ENCODE data around the gene KIAA1328. TPM values are rescaled to one million over a fixed set of nuclear protein-coding genes. Genes with fewer than 3 reads are reported as not detected.

The KIAA1328 gene
- total RNA-seq, 1 donor: 6.0 TPM

DNA sequence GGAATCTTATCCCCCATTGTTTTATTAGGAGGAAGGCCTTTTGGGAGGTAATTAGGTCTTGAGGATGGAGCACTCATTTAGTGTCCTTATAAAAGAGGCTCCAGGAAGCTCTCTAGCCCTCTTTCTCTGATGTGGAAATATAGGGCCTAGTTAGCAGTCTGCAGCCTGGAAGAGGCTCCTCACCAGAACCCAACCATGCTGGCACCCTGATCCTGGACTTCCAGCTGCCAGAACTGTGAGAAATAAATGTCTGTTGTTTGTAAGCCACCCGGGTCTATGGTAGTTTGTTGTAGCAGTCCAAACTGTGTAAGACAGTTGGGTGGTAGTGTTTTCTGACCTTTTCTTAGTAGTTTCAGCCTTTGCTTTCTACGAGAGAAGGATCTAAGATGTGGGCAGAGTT, 100.7 kb downstream of the KIAA1328 start:
- TF ChIP-seq, protein P1, sequence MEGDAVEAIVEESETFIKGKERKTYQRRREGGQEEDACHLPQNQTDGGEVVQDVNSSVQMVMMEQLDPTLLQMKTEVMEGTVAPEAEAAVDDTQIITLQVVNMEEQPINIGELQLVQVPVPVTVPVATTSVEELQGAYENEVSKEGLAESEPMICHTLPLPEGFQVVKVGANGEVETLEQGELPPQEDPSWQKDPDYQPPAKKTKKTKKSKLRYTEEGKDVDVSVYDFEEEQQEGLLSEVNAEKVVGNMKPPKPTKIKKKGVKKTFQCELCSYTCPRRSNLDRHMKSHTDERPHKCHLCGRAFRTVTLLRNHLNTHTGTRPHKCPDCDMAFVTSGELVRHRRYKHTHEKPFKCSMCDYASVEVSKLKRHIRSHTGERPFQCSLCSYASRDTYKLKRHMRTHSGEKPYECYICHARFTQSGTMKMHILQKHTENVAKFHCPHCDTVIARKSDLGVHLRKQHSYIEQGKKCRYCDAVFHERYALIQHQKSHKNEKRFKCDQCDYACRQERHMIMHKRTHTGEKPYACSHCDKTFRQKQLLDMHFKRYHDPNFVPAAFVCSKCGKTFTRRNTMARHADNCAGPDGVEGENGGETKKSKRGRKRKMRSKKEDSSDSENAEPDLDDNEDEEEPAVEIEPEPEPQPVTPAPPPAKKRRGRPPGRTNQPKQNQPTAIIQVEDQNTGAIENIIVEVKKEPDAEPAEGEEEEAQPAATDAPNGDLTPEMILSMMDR (IDR thresholded peaks at IDR 0.05; ENCODE audit: insufficient read depth, low read depth, low read length): no peak
- no peak overlapping the region for H3K4me3 ChIP-seq (ENCODE audit: low read depth, low read length)
- no peak for DNase-seq (ENCODE audit: low read depth)

DNA sequence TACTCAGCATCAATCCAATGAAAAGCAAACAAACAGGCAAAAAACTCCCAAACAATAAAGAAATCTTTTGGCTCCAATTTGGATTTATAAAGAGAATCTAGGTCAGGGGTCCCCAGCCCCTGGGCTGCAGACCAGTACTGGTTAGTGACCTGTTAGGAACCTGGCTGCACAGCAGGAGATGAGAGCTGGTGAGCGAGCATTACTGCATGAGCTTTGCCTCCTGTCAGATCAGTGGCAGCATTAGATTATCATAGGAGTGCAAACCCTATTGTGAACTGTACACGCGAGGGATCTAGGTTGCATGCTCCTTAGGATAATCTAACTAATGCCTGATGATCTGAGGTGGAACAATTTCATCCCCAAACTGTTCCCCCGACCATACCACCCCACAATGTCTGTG, 102.2 kb downstream of the KIAA1328 start:
- TF ChIP-seq, protein P1 (IDR thresholded peaks at IDR 0.05; ENCODE audit: insufficient read depth, low read depth, low read length): no peak
- no peak overlapping the region for H3K4me3 ChIP-seq (ENCODE audit: low read depth, low read length)

DNA sequence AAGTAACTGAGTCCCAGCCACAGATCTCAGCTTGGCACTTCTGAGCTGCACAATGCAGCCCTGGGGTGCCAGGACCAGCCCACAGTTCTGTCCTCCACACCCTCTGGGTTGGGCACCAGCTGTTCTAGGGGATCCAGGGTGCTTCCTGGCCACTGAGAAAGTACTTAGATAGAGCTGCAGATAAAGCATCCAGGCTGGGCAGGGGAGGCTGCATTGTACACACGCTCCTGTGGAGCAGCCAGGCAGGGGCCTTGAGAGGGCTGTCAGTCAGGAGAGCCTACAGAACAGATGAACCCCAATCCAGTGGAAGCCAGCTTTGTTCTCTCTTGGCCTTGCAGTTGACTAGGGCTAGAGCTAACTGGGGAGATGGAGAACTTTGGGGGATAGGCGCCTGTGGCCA, 104.6 kb downstream of the KIAA1328 start:
- no peak overlapping the region for H3K4me3 ChIP-seq (ENCODE audit: low read depth, low read length)
- TF ChIP-seq, protein P1 (IDR thresholded peaks at IDR 0.05; ENCODE audit: insufficient read depth, low read depth, low read length): no peak
- DNase-seq (ENCODE audit: low read depth): no peak

More for the DNA sequence above, 102.2 kb downstream of the KIAA1328 start:
- no peak for DNase-seq (ENCODE audit: low read depth)

DNA sequence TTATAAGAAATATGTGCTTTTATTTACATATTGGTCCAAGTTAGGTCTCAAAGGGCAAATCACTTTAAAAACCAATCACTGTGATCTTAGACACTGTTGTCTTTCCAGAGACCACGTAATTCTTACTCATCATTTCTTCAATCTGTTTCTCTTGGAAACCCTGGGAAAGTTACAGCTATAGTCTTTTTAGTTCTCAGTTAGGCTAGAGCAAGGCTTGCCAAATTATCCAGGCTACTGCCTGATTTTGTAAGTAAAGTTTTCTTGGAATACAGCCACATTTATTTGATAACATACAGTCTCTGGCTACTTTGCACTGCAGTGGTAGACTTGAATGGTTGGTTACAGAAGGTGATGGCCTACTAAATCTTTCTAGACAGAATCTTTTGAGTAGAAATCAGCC, 106.0 kb downstream of the KIAA1328 start:
- H3K4me3 ChIP-seq (ENCODE audit: low read depth, low read length): no peak overlapping the region
- TF ChIP-seq, protein P1 (IDR thresholded peaks at IDR 0.05; ENCODE audit: insufficient read depth, low read depth, low read length): no peak
- peak; percentile 44 for DNase-seq (ENCODE audit: low read depth)

DNA sequence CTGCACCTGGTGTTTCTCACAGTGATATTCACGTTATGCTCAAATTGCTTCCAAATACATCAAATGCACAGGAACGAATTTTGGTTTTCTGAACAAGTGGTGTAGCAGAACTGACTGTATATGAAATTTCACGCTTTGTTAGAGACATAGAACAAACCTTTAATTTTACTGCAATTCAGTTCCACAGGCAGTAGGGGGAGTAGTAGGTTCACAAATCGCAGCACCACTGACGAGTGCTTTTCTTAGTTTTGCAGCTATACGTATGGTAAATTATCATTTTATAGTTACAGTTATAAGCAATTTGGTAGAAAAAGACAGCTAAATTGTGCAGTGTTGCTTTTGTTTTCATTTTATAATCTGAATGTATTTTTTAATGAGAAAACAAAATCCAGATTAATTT, 113.3 kb downstream of the KIAA1328 start:
- TF ChIP-seq, protein P1 (IDR thresholded peaks at IDR 0.05; ENCODE audit: insufficient read depth, low read depth, low read length): peak; percentile 81
- DNase-seq (ENCODE audit: low read depth): peak; percentile 55
- no peak overlapping the region for H3K4me3 ChIP-seq (ENCODE audit: low read depth, low read length)

DNA sequence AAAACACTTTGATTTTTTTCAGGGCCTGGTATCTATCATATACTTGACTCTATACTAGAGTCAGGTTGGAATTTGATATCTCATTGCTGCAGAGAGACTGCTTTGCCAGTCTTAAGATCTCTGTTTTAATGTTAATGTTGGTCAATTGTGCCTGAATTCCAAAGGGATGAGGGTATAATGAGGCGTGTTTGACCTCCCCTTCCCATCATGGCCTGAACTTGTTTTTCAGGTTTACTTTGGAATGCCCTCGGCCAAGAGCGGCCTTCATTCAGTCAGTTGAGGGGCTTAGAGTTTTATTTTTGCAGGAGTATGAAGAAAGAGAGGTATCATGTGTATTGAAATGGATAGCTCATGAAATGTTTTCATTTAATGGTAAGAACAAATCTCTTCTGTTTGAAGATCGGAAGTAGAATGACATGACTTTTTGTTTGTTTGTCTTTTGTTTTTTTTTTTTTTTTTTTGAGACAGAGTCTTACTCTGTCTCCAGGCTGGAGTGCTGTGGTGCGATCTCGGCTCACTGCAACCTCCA, 119.0 kb downstream of the KIAA1328 start:
- H3K4me3 ChIP-seq (ENCODE audit: low read depth, low read length): no peak overlapping the region
- TF ChIP-seq, protein P1 (IDR thresholded peaks at IDR 0.05; ENCODE audit: insufficient read depth, low read depth, low read length): no peak
- no peak for DNase-seq (ENCODE audit: low read depth)

DNA sequence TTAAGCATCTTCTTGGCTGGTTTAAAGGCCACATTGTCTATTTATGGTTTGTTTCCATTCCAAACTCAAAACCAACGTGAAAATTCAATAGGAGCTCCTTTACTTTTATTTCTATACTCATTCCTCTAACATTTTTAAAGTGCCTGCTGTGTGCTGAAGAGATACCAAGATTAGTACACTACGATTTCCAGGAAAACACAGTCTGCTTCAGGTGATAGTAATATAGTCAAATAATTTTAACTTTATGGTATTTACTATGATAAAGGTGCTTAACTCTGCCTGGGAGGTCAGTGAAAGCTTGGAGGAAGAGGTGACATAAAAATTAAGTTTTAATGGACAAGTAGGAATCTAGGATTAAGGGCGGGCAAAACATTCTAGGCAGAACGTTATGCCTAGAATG, 121.4 kb downstream of the KIAA1328 start:
- DNase-seq (ENCODE audit: low read depth): no peak
- no peak overlapping the region for H3K4me3 ChIP-seq (ENCODE audit: low read depth, low read length)
- TF ChIP-seq, protein P1 (IDR thresholded peaks at IDR 0.05; ENCODE audit: insufficient read depth, low read depth, low read length): no peak
